T-helper 17 cell (primary cell): ENCODE results near the gene RER1. TPM values are rescaled to one million over a fixed set of nuclear protein-coding genes. Genes with fewer than 3 reads are reported as not detected.
A peak's percentile ranks its signal among the peaks of the same experiment; 100 is the strongest.

Experiments used
- ATAC-seq: fragments of 150-1000 bp; cut with Tn5 transposase; 2 replicates; pipeline ENCODE4 v1.10.0; 2021; ENCODE audit warnings: mild to moderate bottlenecking, moderate library complexity
- DNase-seq, 3 donors: peaks; one replicate each; pipeline versions ENCODE4 v3.0.0 to v3.0.0-alpha.2; 2020 to 2021
- H3K9me3 ChIP-seq: one replicate; pipeline ENCODE4 v1.7.0; 2013; ENCODE audit warnings: low read length, mild to moderate bottlenecking; ENCODE audit not compliant: control insufficient read depth, poor library complexity, severe bottlenecking
- H3K27ac Mint-ChIP-seq: one replicate; pipeline ENCODE4 v1.8.0; 2022; ENCODE audit warnings: mild to moderate bottlenecking, moderate library complexity, mixed read lengths
- H3K27me3 Mint-ChIP-seq: one replicate; pipeline ENCODE4 v1.8.0; 2022; ENCODE audit warnings: mixed read lengths
- H3K36me3 Mint-ChIP-seq: one replicate; pipeline ENCODE4 v1.8.0; 2022; ENCODE audit warnings: low read depth, mixed read lengths
- H3K4me1 Mint-ChIP-seq: one replicate; pipeline ENCODE4 v1.8.0; 2022; ENCODE audit warnings: mild to moderate bottlenecking, mixed read lengths
- H3K4me3 Mint-ChIP-seq: one replicate; pipeline ENCODE4 v1.8.0; 2022; ENCODE audit warnings: mild to moderate bottlenecking, moderate library complexity, mixed read lengths
- total RNA-seq, 4 donors: library from RNA in 2 of 4; stranded (reverse) in 2 of 4; gene quantifications; one replicate each; pipeline ENCODE4 v1.2.3 and lab custom pipeline; 2022 to 2026

Gene RER1
- total RNA-seq (10 to 100 TPM; 68.4 to 70.0 TPM), total RNA-seq (lab: John Stamatoyannopoulos, UW) (89.2 to 147 reads per million in 2 donors)

- peaks cover 24% of the 10 kb centered on the region for H3K4me1 Mint-ChIP-seq
- no peaks in the 10 kb centered on the region for H3K27me3 Mint-ChIP-seq
- H3K9me3 ChIP-seq: no peaks in the 10 kb centered on the region
- peak within 1 kb of the TSS; percentile 87 for H3K27ac Mint-ChIP-seq
- DNase-seq (peak; percentile 98 to 99 (median 99)), ATAC-seq (peak; percentile 97)
- H3K36me3 Mint-ChIP-seq: peaks cover 2% of the 10 kb centered on the region
- H3K4me3 Mint-ChIP-seq: peak within 1 kb of the TSS; percentile 91
These were observed at the start of gene RER1, which contains the start of gene MORN1 for GRCh38 chr1:2391041-2391930. Gene RER1 (plus strand): TSS chr1:2391841. CDS start chr1:2395791, 3,950 bp downstream. Gene MORN1 (minus strand): TSS chr1:2391554. CDS start chr1:2391533, 21 bp downstream.

- H3K27me3 Mint-ChIP-seq: no peaks in the 10 kb centered on the region
- no peaks in the 10 kb centered on the region for H3K9me3 ChIP-seq
- no peak overlapping the region for H3K27ac Mint-ChIP-seq
- no peak for DNase-seq
- H3K4me1 Mint-ChIP-seq: no peaks in the 10 kb centered on the region
- no peaks in the 10 kb centered on the region for H3K36me3 Mint-ChIP-seq
- no peak overlapping the region for H3K4me3 Mint-ChIP-seq
- ATAC-seq: no peak
These were observed 49.1 kb upstream of the RER1 start for GRCh38 chr1:2342384-2343022.

GRCh38 chr1:2343023-2343935 lies 48.4 kb upstream of the RER1 start:
- no peaks in the 10 kb centered on the region for H3K9me3 ChIP-seq
- Mint-ChIP-seq H3K4me3 (no peak overlapping the region), H3K36me3 (no peaks in the 10 kb centered on the region), H3K27me3 (no peaks in the 10 kb centered on the region), H3K27ac (no peak overlapping the region), H3K4me1 (no peaks in the 10 kb centered on the region)
- ATAC-seq (no peak), DNase-seq (peak in 1 of 3 donors; percentile 9)

- Mint-ChIP-seq H3K27ac (no peak overlapping the region), H3K4me3 (no peak overlapping the region), H3K36me3 (no peaks in the 10 kb centered on the region), H3K27me3 (no peaks in the 10 kb centered on the region), H3K4me1 (peaks cover under 1% of the 10 kb centered on the region)
- H3K9me3 ChIP-seq: no peaks in the 10 kb centered on the region
- ATAC-seq (no peak), DNase-seq (peak in 1 of 3 donors; percentile 9)
These were observed 47.4 kb upstream of the RER1 start for GRCh38 chr1:2344121-2344681.

- peak in 1 of 3 donors; percentile 6 for DNase-seq
- ATAC-seq: no peak
- Mint-ChIP-seq H3K4me1 (peaks cover 2% of the 10 kb centered on the region), H3K4me3 (no peak overlapping the region), H3K27me3 (no peaks in the 10 kb centered on the region), H3K36me3 (no peaks in the 10 kb centered on the region), H3K27ac (no peak overlapping the region)
- no peaks in the 10 kb centered on the region for H3K9me3 ChIP-seq
These were observed 46.8 kb upstream of the RER1 start for GRCh38 chr1:2344744-2345296.

GRCh38 chr1:2345297-2346075 lies 46.2 kb upstream of the RER1 start:
- H3K4me1 Mint-ChIP-seq: peaks cover 2% of the 10 kb centered on the region
- no peak overlapping the region for H3K4me3 Mint-ChIP-seq
- H3K9me3 ChIP-seq: no peaks in the 10 kb centered on the region
- no peak overlapping the region for H3K27ac Mint-ChIP-seq
- ATAC-seq (no peak), DNase-seq (peak in 2 of 3 donors; percentile 7 to 8)
- no peaks in the 10 kb centered on the region for H3K27me3 Mint-ChIP-seq
- no peaks in the 10 kb centered on the region for H3K36me3 Mint-ChIP-seq

- Mint-ChIP-seq H3K27me3 (no peaks in the 10 kb centered on the region), H3K36me3 (no peaks in the 10 kb centered on the region), H3K4me3 (no peak overlapping the region), H3K4me1 (peaks cover 2% of the 10 kb centered on the region), H3K27ac (no peak overlapping the region)
- H3K9me3 ChIP-seq: no peaks in the 10 kb centered on the region
- DNase-seq: peak in 2 of 3 donors; percentile 6
- ATAC-seq: no peak
These were observed 44.8 kb upstream of the RER1 start for GRCh38 chr1:2346691-2347408.

GRCh38 chr1:2347409-2347785 lies 44.2 kb upstream of the RER1 start:
- Mint-ChIP-seq H3K4me3 (no peak overlapping the region), H3K27ac (no peak overlapping the region), H3K4me1 (peaks cover 2% of the 10 kb centered on the region), H3K27me3 (no peaks in the 10 kb centered on the region), H3K36me3 (no peaks in the 10 kb centered on the region)
- no peaks in the 10 kb centered on the region for H3K9me3 ChIP-seq
- no peak for ATAC-seq
- DNase-seq: peak in 2 of 3 donors; percentile 5

- Mint-ChIP-seq H3K27me3 (no peaks in the 10 kb centered on the region), H3K4me1 (peaks cover 2% of the 10 kb centered on the region)
These were observed 43.7 kb upstream of the RER1 start for GRCh38 chr1:2347896-2348295.

GRCh38 chr1:2348346-2349325 lies 43.0 kb upstream of the RER1 start:
- H3K27ac Mint-ChIP-seq: no peak overlapping the region
- H3K4me1 Mint-ChIP-seq: peaks cover 2% of the 10 kb centered on the region
- H3K9me3 ChIP-seq: no peaks in the 10 kb centered on the region
- ATAC-seq (no peak), DNase-seq (peak in 2 of 3 donors; percentile 3 to 6)
- no peaks in the 10 kb centered on the region for H3K36me3 Mint-ChIP-seq
- H3K4me3 Mint-ChIP-seq: no peak overlapping the region
- no peaks in the 10 kb centered on the region for H3K27me3 Mint-ChIP-seq

More at GRCh38 chr1:2347896-2348295, 43.7 kb upstream of the RER1 start:
- Mint-ChIP-seq H3K36me3 (no peaks in the 10 kb centered on the region), H3K4me3 (no peak overlapping the region), H3K27ac (no peak overlapping the region)
- DNase-seq (peak in 1 of 3 donors; percentile 6), ATAC-seq (no peak)
- no peaks in the 10 kb centered on the region for H3K9me3 ChIP-seq
